ENCODE data around the gene AGAP1. TPM values are rescaled to one million over a fixed set of nuclear protein-coding genes. Genes with fewer than 3 reads are reported as not detected.

The AGAP1 gene
- total and polyA plus RNA-seq, 8 donors, result 5.0 to 27.6 (median 17.4) TPM

DNA sequence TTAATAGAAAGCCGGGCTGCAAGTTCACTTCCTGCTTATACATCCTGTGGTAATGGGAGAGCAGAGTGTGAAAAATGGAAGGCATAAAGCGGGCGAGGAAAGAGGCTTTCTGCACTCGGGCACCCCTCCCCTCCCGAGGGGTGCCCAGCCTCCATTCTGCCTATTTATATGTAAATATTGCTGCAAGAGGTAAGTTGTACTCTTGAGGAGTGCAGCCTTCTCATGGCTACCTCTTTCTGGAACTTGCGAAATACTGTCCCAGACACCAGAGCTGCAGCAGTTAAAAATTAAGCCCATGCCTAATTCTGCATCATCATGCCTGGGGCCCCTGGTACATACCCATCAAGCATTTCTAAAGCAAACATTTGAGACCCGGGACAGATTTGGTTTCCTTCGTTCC lies 518.3 kb downstream of the AGAP1 start:
- no peaks in the 10 kb centered on the region for H3K4me1 ChIP-seq
- no peak for ATAC-seq
- H3K4me3 ChIP-seq, result no peak overlapping the region
- no peaks in the 10 kb centered on the region for H3K9me3 ChIP-seq
- H3K27me3 ChIP-seq, result no peaks in the 10 kb centered on the region
- DNase-seq, result no peak
- whole genome bisulfite sequencing, 2 donors, result 78 to 81% methylated on average over 8 of the region's 8 CpGs
- no peak for FAIRE-seq
- H3K36me3 ChIP-seq, result no peaks in the 10 kb centered on the region
- intact Hi-C loops (cut with DNase I), result no loop called here
- no peak overlapping the region for H3K27ac ChIP-seq
- TF ChIP-seq CTCF (IDR thresholded peaks at IDR 0.05), result no peak

- no peak overlapping the region for H3K4me3 ChIP-seq
- no peaks in the 10 kb centered on the region for H3K9me3 ChIP-seq
- TF ChIP-seq CTCF (IDR thresholded peaks at IDR 0.05), result no peak
- no peaks in the 10 kb centered on the region for H3K27me3 ChIP-seq
- DNase-seq (no peak), ATAC-seq (no peak), FAIRE-seq (no peak)
- H3K36me3 ChIP-seq, result no peaks in the 10 kb centered on the region
- intact Hi-C loops (cut with DNase I), result no loop called here
- H3K27ac ChIP-seq, result no peak overlapping the region
- no peaks in the 10 kb centered on the region for H3K4me1 ChIP-seq
- 82% methylated on average over 25 of the region's 25 CpGs for WGBS, 2 donors
These were observed 520.7 kb downstream of the AGAP1 start for GRCh38 chr2:236014408-236015131.

- intact Hi-C loops (cut with DNase I), result no loop called here
- H3K27ac ChIP-seq, result no peak overlapping the region
- TF ChIP-seq CTCF (IDR thresholded peaks at IDR 0.05), result no peak
- no peak for DNase-seq
- H3K36me3 ChIP-seq, result no peaks in the 10 kb centered on the region
- H3K9me3 ChIP-seq, result no peaks in the 10 kb centered on the region
- ATAC-seq, result no peak
- no peak for FAIRE-seq
- no peak overlapping the region for H3K4me3 ChIP-seq
- no peaks in the 10 kb centered on the region for H3K4me1 ChIP-seq
- 91 to 96% methylated on average over 6 of the region's 6 CpGs for WGBS, 2 donors
- H3K27me3 ChIP-seq, result no peaks in the 10 kb centered on the region
These were observed 521.3 kb downstream of the AGAP1 start for GRCh38 chr2:236015171-236015570.

DNA sequence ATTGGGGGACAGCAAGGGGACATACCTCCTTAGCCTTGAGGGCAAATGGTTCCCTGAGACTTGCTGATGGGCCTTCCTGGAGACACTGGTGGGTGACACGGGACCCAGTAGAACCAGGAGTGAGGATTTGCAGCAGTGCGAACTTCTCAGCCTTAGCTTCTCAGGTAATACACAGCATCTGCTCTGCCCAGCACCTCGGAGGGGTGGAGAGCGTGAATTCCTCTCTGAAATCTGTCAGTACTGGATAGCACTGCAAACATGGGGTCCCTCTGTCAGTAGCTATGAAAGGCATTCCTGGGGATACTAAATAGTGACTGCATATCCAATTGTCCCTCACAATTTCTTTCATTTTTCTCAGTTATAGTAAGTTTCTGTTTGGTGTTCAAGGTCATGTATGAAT lies 522.7 kb downstream of the AGAP1 start:
- ATAC-seq (no peak), DNase-seq (no peak), FAIRE-seq (no peak)
- intact Hi-C loops (cut with DNase I), result no loop called here
- Histone ChIP-seq H3K27me3 (no peaks in the 10 kb centered on the region), H3K9me3 (no peaks in the 10 kb centered on the region), H3K4me1 (no peaks in the 10 kb centered on the region), H3K4me3 (no peak overlapping the region), H3K27ac (no peak overlapping the region), H3K36me3 (no peaks in the 10 kb centered on the region)
- 92 to 97% methylated on average over 4 of the region's 4 CpGs for WGBS, 2 donors
- TF ChIP-seq CTCF (IDR thresholded peaks at IDR 0.05), result no peak

DNA sequence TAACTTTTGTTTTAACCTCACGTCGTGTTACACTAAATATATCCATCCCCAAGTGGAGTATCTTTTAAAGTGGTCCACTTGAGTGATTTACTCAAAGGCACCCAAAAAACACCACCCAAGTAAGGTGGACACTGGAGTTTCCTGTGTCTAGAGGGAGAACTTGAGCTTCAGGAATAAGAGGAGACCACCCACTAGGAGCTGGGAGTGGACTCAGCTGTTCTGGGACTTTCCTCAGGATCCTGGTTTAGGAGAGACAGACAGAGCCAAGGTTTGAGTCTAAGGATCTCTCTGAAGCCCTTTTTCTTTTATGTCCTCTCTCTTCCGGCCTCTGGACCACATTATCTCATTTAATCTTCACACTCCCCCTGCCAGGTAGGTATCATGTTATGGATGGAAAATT lies 523.6 kb downstream of the AGAP1 start:
- WGBS, 2 donors, result 81 to 83% methylated on average over 3 of the region's 3 CpGs
- H3K4me1 ChIP-seq, result no peaks in the 10 kb centered on the region
- ATAC-seq, result no peak
- no peak for TF ChIP-seq CTCF (IDR thresholded peaks at IDR 0.05)
- H3K27me3 ChIP-seq, result no peaks in the 10 kb centered on the region
- no peaks in the 10 kb centered on the region for H3K36me3 ChIP-seq
- H3K27ac ChIP-seq, result no peak overlapping the region
- no peak for DNase-seq
- no peak for FAIRE-seq
- intact Hi-C loops (cut with DNase I), result no loop called here
- H3K4me3 ChIP-seq, result no peak overlapping the region
- H3K9me3 ChIP-seq, result no peaks in the 10 kb centered on the region
